Adipocyte (in vitro differentiated cells): Measurements from ENCODE around the gene CHGA.

ENCODE experiments used
- DNase-seq: peaks from one replicate; pipeline ENCODE4 v3.0.0-alpha.2; 2015; ENCODE audit warnings: low read depth
- H3K27me3 ChIP-seq: replicated peaks from 2 replicates; pipeline ENCODE4 v1.7.0; 2013; ENCODE audit warnings: mild to moderate bottlenecking, low read length, moderate library complexity; ENCODE audit not compliant: control insufficient read depth, insufficient read depth
- H3K36me3 ChIP-seq: 2 replicates; pipeline ENCODE4 v1.7.0; 2013; ENCODE audit warnings: low read length, mild to moderate bottlenecking, moderate library complexity; ENCODE audit not compliant: control insufficient read depth, insufficient read depth, severe bottlenecking
- H3K4me1 ChIP-seq: 2 replicates; pipeline ENCODE4 v1.7.0; 2013; ENCODE audit warnings: mild to moderate bottlenecking, low read length, moderate library complexity; ENCODE audit not compliant: control insufficient read depth, insufficient read depth
- H3K4me3 ChIP-seq: 2 replicates; pipeline ENCODE4 v1.7.0; 2013; ENCODE audit warnings: mild to moderate bottlenecking, low read length, moderate library complexity
- H3K9ac ChIP-seq: 2 replicates; pipeline ENCODE4 v1.7.0; 2013; ENCODE audit warnings: mild to moderate bottlenecking, low read length, moderate library complexity
- H3K9me3 ChIP-seq: 2 replicates; pipeline ENCODE4 v1.7.0; 2013; ENCODE audit warnings: mild to moderate bottlenecking, low read length, moderate library complexity; ENCODE audit not compliant: control insufficient read depth

The CHGA gene

GRCh38 chr14:92888896-92889295, 34.1 kb upstream of the CHGA start:
- Histone ChIP-seq H3K9ac (no peak overlapping the region), H3K9me3 (peaks cover 29% of the 10 kb centered on the region), H3K4me3 (no peak overlapping the region), H3K36me3 (no peaks in the 10 kb centered on the region), H3K27me3 (peaks cover 55% of the 10 kb centered on the region), H3K4me1 (peaks cover 22% of the 10 kb centered on the region)
- no peak for DNase-seq

- DNase-seq: no peak
- Histone ChIP-seq H3K4me1 (peaks cover 22% of the 10 kb centered on the region), H3K4me3 (no peak overlapping the region), H3K9me3 (peaks cover 39% of the 10 kb centered on the region), H3K27me3 (peaks cover 54% of the 10 kb centered on the region), H3K36me3 (no peaks in the 10 kb centered on the region), H3K9ac (no peak overlapping the region)
Measured at GRCh38 chr14:92890830-92891588, 31.9 kb upstream of the CHGA start.

DNA sequence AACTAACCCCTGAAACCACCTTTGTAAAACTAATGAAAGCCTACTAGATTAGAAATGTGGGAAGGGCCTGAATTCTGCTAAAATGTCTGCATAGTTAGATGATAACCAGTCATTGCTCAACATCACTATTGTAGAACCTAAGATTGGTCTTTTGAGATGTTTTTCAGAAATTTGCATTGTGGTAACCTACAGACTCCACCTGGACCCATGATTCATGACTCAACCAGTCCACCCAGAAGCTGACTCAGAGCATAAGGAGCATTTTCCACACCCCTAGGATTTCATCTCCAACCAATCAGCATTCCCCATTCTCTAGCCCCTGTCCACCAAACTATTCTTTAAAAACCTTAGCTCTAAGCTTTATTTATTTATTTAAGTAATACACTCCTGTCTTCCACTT, 30.4 kb upstream of the CHGA start:
- no peak for DNase-seq

DNA sequence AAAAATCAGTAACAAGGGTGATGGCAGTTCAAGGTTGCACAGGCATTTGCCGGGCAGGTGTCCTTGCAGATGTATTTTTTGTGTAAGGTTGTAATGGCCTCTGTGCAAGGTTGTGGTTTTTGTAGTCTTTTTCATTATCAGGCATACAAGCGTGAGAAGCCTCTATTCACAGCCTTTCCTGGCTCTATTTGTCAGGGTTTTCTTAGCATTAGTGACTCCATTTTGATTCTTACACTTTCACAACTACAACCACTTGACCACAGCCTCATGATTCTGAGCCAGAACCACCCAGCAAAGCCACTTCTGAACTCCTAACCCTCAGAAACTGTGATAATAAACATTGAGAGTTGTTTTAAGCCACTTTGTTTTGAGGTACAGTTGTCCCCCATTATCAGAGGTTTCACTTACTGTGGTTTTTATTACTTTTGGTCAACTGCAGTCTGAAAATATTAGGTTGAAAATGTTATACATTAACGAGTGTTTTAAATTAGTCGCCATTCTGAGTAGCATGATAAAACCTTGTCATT, 27.5 kb upstream of the CHGA start:
- peaks cover 39% of the 10 kb centered on the region for H3K9me3 ChIP-seq
- peaks cover 52% of the 10 kb centered on the region for H3K27me3 ChIP-seq
- H3K4me3 ChIP-seq: no peak overlapping the region
- no peak overlapping the region for H3K9ac ChIP-seq
- H3K36me3 ChIP-seq: no peaks in the 10 kb centered on the region
- DNase-seq: no peak
- H3K4me1 ChIP-seq: peaks cover 3% of the 10 kb centered on the region

More for the DNA sequence above, 30.4 kb upstream of the CHGA start:
- H3K9ac ChIP-seq: no peak overlapping the region
- no peak overlapping the region for H3K4me3 ChIP-seq
- peaks cover 22% of the 10 kb centered on the region for H3K4me1 ChIP-seq
- H3K27me3 ChIP-seq: peaks cover 42% of the 10 kb centered on the region
- peaks cover 39% of the 10 kb centered on the region for H3K9me3 ChIP-seq
- no peaks in the 10 kb centered on the region for H3K36me3 ChIP-seq

GRCh38 chr14:92897922-92898565, 24.9 kb upstream of the CHGA start:
- Histone ChIP-seq H3K36me3 (no peaks in the 10 kb centered on the region), H3K9ac (no peak overlapping the region)

GRCh38 chr14:92898566-92899131, 24.3 kb upstream of the CHGA start:
- Histone ChIP-seq H3K9me3 (peaks cover 16% of the 10 kb centered on the region), H3K4me3 (no peak overlapping the region), H3K27me3 (peaks cover 64% of the 10 kb centered on the region), H3K4me1 (no peaks in the 10 kb centered on the region), H3K9ac (no peak overlapping the region), H3K36me3 (no peaks in the 10 kb centered on the region)
- DNase-seq: no peak

More at GRCh38 chr14:92897922-92898565, 24.9 kb upstream of the CHGA start:
- H3K4me3 ChIP-seq: no peak overlapping the region
- H3K4me1 ChIP-seq: no peaks in the 10 kb centered on the region
- H3K9me3 ChIP-seq: peaks cover 22% of the 10 kb centered on the region
- DNase-seq: no peak
- peaks cover 58% of the 10 kb centered on the region for H3K27me3 ChIP-seq

DNA sequence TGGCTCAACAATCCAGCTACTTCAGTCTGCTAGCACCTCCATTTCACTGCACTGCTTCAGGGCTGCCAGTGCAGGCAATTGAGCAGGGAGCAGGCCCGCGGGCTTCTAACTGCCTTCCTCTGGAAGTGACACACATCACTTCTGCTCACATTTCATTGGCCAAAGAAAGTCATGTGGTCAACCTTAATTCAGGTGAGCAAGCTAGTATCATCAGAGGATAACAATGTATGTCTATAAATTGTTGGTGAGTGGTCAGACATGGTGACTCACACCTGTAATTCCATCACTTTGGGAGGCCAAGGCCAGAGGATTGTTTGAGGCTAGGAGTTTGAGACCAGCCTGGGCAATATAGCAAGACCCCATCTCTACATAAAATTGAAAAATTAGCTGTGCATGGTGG, 22.3 kb upstream of the CHGA start:
- no peak overlapping the region for H3K4me3 ChIP-seq
- peaks cover 2% of the 10 kb centered on the region for H3K9me3 ChIP-seq
- peaks cover 67% of the 10 kb centered on the region for H3K27me3 ChIP-seq

GRCh38 chr14:92902191-92902590, 20.8 kb upstream of the CHGA start:
- no peaks in the 10 kb centered on the region for H3K9me3 ChIP-seq
- no peak for DNase-seq
- H3K4me3 ChIP-seq: no peak overlapping the region
- peaks cover 72% of the 10 kb centered on the region for H3K27me3 ChIP-seq
- H3K36me3 ChIP-seq: no peaks in the 10 kb centered on the region
- no peaks in the 10 kb centered on the region for H3K4me1 ChIP-seq
- no peak overlapping the region for H3K9ac ChIP-seq

More for the DNA sequence above, 22.3 kb upstream of the CHGA start:
- H3K9ac ChIP-seq: no peak overlapping the region
- H3K4me1 ChIP-seq: no peaks in the 10 kb centered on the region
- no peaks in the 10 kb centered on the region for H3K36me3 ChIP-seq
- no peak for DNase-seq

DNA sequence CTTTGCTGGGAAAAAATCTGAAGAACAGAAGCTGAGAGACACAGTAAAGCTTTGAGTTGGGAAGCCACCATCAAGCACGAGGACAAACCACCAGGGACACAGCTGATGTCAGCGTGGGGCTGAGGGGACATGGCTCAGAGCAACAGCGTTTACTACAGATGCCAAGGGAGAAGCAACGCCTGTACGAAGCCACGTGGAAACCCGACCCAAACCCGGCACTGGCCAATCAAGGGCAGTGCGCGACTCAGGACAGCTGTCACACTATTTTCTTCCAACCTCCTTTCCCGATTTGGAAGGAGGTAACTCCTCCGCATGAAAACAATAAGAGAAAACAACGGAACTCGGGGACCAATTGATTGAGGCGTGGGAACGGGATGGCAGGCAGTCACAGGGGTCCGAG, 20.2 kb upstream of the CHGA start:
- no peak overlapping the region for H3K4me3 ChIP-seq
- DNase-seq: no peak
- peaks cover 76% of the 10 kb centered on the region for H3K27me3 ChIP-seq
- H3K9me3 ChIP-seq: no peaks in the 10 kb centered on the region
- H3K4me1 ChIP-seq: no peaks in the 10 kb centered on the region
- no peak overlapping the region for H3K9ac ChIP-seq
- no peaks in the 10 kb centered on the region for H3K36me3 ChIP-seq

DNA sequence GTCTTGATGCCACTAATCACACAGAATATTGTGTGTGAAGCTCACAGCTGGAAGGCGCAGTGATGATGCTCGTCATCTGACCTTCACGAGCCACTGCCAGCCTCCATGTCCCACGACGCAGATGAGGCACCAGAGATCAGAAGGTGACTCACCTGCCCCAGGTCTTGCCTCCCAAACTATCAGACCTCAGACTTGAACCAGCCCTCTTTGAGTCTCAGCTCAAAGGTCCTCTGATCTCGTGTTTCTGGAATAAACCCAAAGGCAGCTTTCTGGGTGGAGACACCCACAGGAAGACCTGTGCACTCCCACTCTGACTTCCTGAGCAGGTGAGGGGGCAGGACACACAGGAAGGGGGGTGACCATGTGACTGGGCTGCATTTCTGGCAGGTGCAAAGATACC, 19.6 kb upstream of the CHGA start:
- Histone ChIP-seq H3K36me3 (no peaks in the 10 kb centered on the region), H3K4me3 (no peak overlapping the region), H3K27me3 (peaks cover 71% of the 10 kb centered on the region), H3K9ac (no peak overlapping the region), H3K9me3 (no peaks in the 10 kb centered on the region), H3K4me1 (no peaks in the 10 kb centered on the region)
- DNase-seq: no peak

DNA sequence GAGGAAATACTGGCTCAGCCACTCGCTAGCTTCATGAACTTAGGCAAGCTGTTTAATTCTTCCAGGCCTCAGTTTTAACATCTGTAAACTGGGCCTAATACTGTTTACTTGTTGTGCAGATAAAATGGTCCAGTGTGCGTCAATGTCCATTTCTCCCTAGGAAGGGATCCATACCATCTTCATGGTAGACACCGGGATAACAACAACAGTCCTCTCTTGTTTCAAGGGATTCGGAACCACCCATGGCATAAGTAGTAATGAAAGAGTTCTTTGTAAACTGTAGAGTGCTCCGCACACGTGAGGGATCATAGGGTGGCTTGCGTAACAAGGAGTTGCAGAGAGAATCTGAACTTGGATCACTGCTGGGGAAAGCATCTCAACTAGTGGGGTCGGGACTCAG, 17.3 kb upstream of the CHGA start:
- Histone ChIP-seq H3K4me3 (no peak overlapping the region), H3K36me3 (no peaks in the 10 kb centered on the region), H3K9ac (no peak overlapping the region), H3K9me3 (no peaks in the 10 kb centered on the region), H3K27me3 (peaks cover 65% of the 10 kb centered on the region), H3K4me1 (no peaks in the 10 kb centered on the region)
- DNase-seq: no peak
